ENCODE measurements around the gene SEL1L3. TPM values are rescaled to one million over a fixed set of nuclear protein-coding genes. Genes with fewer than 3 reads are reported as not detected.
A peak's percentile ranks its signal among the peaks of the same experiment; 100 is the strongest.

Gene SEL1L3
- total and polyA plus RNA-seq, 9 of the 15 experiments (the other 6 are each of a cell fraction or from before 2014, with no cell fraction given): 10.0 to 44.3 (median 21.6) TPM

DNA sequence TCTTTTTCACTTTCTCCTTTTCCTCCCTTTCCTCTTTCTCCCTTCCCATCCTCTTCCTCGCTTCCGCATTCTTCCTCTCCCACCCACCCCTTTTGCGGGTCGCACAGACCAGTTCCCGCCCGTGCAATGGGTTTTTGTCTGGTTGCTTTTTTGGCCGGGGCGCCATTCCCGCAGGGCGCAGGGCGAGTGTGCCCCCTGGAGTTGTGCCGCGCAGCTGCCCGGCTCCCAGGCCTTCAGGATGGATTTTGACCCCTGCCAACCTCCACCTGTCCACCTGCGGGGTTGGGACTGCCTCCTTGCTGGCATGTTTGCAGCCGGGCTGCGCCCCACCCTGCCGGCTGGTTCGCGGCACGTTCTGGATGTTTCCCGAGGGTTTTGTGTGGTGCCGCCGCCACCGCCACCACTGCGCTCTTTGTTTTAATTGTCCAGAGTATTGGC is 578 bp upstream of the SEL1L3 start (continued):
- 0 out of 2 replicates have a peak, but pooled peaks have one; percentile 18 for TF ChIP-seq POLR2G (IDR thresholded peaks at IDR 0.05; ENCODE audit: low read depth, low read length)
- no peak for TF ChIP-seq HOXB6 (CRISPR knock-in tag; IDR thresholded peaks at IDR 0.05; ENCODE audit: borderline replicate concordance)
- TF ChIP-seq, protein P1, sequence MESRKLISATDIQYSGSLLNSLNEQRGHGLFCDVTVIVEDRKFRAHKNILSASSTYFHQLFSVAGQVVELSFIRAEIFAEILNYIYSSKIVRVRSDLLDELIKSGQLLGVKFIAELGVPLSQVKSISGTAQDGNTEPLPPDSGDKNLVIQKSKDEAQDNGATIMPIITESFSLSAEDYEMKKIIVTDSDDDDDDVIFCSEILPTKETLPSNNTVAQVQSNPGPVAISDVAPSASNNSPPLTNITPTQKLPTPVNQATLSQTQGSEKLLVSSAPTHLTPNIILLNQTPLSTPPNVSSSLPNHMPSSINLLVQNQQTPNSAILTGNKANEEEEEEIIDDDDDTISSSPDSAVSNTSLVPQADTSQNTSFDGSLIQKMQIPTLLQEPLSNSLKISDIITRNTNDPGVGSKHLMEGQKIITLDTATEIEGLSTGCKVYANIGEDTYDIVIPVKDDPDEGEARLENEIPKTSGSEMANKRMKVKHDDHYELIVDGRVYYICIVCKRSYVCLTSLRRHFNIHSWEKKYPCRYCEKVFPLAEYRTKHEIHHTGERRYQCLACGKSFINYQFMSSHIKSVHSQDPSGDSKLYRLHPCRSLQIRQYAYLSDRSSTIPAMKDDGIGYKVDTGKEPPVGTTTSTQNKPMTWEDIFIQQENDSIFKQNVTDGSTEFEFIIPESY (CRISPR knock-in tag; IDR thresholded peaks at IDR 0.05): peak; percentile 93; the same call in 1 of the 2 replicates
- TF ChIP-seq TAF1 (IDR thresholded peaks at IDR 0.05; ENCODE audit: control insufficient read depth, extremely low read depth, insufficient read depth, low read length, severe bottlenecking): no peak
- TF ChIP-seq XRCC3 (IDR thresholded peaks at IDR 0.05): no peak
- TF ChIP-seq, protein P2, sequence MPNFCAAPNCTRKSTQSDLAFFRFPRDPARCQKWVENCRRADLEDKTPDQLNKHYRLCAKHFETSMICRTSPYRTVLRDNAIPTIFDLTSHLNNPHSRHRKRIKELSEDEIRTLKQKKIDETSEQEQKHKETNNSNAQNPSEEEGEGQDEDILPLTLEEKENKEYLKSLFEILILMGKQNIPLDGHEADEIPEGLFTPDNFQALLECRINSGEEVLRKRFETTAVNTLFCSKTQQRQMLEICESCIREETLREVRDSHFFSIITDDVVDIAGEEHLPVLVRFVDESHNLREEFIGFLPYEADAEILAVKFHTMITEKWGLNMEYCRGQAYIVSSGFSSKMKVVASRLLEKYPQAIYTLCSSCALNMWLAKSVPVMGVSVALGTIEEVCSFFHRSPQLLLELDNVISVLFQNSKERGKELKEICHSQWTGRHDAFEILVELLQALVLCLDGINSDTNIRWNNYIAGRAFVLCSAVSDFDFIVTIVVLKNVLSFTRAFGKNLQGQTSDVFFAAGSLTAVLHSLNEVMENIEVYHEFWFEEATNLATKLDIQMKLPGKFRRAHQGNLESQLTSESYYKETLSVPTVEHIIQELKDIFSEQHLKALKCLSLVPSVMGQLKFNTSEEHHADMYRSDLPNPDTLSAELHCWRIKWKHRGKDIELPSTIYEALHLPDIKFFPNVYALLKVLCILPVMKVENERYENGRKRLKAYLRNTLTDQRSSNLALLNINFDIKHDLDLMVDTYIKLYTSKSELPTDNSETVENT (CRISPR knock-in tag; IDR thresholded peaks at IDR 0.05): no peak
